ENCODE measurements around the gene ZNF619. TPM values are rescaled to one million over a fixed set of nuclear protein-coding genes. Genes with fewer than 3 reads are reported as not detected.

ZNF619 gene
- total and polyA plus RNA-seq, 2 of the 13 experiments (the other 11 are each of a cell fraction or from before 2014, with no cell fraction given) = 0.83 to 5.2 TPM

DNA sequence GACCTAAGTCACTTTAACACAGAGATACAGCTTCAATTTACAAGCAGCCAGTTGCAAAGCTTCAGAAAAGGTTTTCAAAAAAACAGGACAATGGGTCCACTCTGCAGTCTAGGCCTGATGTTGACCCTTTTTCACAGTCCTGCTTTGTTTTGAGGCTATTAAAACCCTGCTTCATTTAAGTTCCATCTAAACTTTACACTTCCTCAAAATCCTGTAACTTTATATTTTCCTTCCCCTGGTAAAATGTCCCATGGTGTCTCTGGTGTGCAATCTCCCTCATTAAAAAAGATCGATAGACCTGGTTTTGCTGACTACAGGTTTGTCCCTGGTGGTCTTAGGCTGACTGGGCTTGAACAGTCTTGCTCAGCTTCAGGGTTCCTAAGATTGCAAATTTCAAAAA is 24.9 kb upstream of the ZNF619 start (continued):
- TF ChIP-seq NFYC (CRISPR knock-in tag; IDR thresholded peaks at IDR 0.05) (no peak), MBD4 (IDR thresholded peaks at IDR 0.05; ENCODE audit: borderline replicate concordance, low read length) (peak; percentile 41; the same call in 1 of the 2 replicates), ZNF629 (CRISPR knock-in tag; conservative IDR thresholded peaks at IDR 0.05) (0 out of 2 replicates have a peak, but pooled peaks have one; percentile 22), MAFF (IDR thresholded peaks at IDR 0.05; ENCODE audit: low read depth, low read length) (peak; percentile 27; the same call in 1 of the 2 replicates), MAFK (conservative IDR thresholded peaks at IDR 0.05 in 1 of 2, IDR thresholded peaks at IDR 0.05 in 1 of 2; ENCODE audit: low read length in 2 of 2) (peak; percentile 7 to 34; a peak in 1 of 4 replicates), ZNF225 (CRISPR knock-in tag; IDR thresholded peaks at IDR 0.05) (no peak), BRD4 (CRISPR knock-in tag; IDR thresholded peaks at IDR 0.05) (no peak), POLR2AphosphoS2 (IDR thresholded peaks at IDR 0.05; ENCODE audit: low read depth, low read length) (no peak), SMYD3 (CRISPR knock-in tag; IDR thresholded peaks at IDR 0.05) (no peak)
- TF ChIP-seq, protein P1, sequence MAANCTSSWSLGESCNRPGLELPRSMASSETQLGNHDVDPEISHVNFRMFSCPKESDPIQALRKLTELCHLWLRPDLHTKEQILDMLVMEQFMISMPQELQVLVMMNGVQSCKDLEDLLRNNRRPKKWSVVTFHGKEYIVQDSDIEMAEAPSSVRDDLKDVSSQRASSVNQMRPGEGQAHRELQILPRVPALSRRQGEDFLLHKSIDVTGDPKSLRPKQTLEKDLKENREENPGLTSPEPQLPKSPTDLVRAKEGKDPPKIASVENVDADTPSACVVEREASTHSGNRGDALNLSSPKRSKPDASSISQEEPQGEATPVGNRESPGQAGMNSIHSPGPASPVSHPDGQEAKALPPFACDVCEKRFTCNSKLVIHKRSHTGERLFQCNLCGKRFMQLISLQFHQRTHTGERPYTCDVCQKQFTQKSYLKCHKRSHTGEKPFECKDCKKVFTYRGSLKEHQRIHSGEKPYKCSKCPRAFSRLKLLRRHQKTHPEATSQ (CRISPR knock-in tag; IDR thresholded peaks at IDR 0.05; ENCODE audit: borderline replicate concordance) = no peak
- TF ChIP-seq, protein P2, sequence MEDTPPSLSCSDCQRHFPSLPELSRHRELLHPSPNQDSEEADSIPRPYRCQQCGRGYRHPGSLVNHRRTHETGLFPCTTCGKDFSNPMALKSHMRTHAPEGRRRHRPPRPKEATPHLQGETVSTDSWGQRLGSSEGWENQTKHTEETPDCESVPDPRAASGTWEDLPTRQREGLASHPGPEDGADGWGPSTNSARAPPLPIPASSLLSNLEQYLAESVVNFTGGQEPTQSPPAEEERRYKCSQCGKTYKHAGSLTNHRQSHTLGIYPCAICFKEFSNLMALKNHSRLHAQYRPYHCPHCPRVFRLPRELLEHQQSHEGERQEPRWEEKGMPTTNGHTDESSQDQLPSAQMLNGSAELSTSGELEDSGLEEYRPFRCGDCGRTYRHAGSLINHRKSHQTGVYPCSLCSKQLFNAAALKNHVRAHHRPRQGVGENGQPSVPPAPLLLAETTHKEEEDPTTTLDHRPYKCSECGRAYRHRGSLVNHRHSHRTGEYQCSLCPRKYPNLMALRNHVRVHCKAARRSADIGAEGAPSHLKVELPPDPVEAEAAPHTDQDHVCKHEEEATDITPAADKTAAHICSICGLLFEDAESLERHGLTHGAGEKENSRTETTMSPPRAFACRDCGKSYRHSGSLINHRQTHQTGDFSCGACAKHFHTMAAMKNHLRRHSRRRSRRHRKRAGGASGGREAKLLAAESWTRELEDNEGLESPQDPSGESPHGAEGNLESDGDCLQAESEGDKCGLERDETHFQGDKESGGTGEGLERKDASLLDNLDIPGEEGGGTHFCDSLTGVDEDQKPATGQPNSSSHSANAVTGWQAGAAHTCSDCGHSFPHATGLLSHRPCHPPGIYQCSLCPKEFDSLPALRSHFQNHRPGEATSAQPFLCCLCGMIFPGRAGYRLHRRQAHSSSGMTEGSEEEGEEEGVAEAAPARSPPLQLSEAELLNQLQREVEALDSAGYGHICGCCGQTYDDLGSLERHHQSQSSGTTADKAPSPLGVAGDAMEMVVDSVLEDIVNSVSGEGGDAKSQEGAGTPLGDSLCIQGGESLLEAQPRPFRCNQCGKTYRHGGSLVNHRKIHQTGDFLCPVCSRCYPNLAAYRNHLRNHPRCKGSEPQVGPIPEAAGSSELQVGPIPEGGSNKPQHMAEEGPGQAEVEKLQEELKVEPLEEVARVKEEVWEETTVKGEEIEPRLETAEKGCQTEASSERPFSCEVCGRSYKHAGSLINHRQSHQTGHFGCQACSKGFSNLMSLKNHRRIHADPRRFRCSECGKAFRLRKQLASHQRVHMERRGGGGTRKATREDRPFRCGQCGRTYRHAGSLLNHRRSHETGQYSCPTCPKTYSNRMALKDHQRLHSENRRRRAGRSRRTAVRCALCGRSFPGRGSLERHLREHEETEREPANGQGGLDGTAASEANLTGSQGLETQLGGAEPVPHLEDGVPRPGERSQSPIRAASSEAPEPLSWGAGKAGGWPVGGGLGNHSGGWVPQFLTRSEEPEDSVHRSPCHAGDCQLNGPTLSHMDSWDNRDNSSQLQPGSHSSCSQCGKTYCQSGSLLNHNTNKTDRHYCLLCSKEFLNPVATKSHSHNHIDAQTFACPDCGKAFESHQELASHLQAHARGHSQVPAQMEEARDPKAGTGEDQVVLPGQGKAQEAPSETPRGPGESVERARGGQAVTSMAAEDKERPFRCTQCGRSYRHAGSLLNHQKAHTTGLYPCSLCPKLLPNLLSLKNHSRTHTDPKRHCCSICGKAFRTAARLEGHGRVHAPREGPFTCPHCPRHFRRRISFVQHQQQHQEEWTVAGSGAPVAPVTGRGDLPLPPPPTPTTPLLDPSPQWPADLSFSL (CRISPR knock-in tag; IDR thresholded peaks at IDR 0.05) = no peak

Measured in HepG2 (cell line).